ENCODE data around the gene CD81.

DNA sequence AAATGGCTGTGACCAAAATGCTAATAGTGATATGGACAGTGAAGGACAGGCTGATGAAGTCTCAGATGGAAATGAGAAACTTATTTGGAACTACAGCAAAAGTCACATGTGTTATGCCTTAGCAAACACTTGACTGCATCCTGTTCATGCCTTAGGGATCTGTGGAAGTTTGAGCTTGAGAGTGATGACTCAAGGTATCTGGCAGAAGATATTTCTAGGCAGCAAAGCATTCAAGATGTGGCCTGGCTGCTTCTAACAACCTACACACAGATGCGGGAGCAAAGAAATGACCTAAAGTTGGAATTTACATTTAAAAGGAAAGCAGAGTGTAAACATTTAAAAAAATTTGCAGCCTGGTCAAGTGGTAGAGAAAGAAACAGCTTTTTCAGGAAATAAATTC is 28.1 kb upstream of the CD81 start:
- TF ChIP-seq, protein P1, sequence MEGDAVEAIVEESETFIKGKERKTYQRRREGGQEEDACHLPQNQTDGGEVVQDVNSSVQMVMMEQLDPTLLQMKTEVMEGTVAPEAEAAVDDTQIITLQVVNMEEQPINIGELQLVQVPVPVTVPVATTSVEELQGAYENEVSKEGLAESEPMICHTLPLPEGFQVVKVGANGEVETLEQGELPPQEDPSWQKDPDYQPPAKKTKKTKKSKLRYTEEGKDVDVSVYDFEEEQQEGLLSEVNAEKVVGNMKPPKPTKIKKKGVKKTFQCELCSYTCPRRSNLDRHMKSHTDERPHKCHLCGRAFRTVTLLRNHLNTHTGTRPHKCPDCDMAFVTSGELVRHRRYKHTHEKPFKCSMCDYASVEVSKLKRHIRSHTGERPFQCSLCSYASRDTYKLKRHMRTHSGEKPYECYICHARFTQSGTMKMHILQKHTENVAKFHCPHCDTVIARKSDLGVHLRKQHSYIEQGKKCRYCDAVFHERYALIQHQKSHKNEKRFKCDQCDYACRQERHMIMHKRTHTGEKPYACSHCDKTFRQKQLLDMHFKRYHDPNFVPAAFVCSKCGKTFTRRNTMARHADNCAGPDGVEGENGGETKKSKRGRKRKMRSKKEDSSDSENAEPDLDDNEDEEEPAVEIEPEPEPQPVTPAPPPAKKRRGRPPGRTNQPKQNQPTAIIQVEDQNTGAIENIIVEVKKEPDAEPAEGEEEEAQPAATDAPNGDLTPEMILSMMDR (IDR thresholded peaks at IDR 0.05) = no peak
- TF ChIP-seq POLR2A (IDR thresholded peaks at IDR 0.05) = no peak

All from thyroid gland (tissue), 4 donors.